IMR-90 (cell line): ENCODE data around the gene SCCPDH. TPM values are rescaled to one million over a fixed set of nuclear protein-coding genes. Genes with fewer than 3 reads are reported as not detected.

Experiments used
- ATAC-seq: fragments of 200-7000 bp; cut with Tn5 transposase; 2 replicates; pipeline ENCODE4 v1.9.1; 2020; ENCODE audit warnings: low read depth, mild to moderate bottlenecking, moderate library complexity
- BruUV-seq: library from RNA; stranded (reverse); fragments of 400-500 nt; replicated peaks from 2 replicates; lab custom pipeline; 2021; lab: Mats Ljungman, UMichigan
- CTCF ChIA-PET: fragments of 300-600 bp; formaldehyde crosslinking; extraction: SDS; loops from one replicate; lab custom pipeline; 2021; ENCODE audit warnings: antibody characterized with exemption; lab: Yijun Ruan, JAX
- POLR2A ChIA-PET: fragments of 300-600 bp; sonication (Branson Sonifier 250); formaldehyde crosslinking; loops from one replicate; lab custom pipeline; 2022; ENCODE audit warnings: antibody characterized with exemption; ENCODE audit not compliant: unreplicated experiment; lab: Charles Lee
- DNase-seq: peaks from one replicate; pipeline ENCODE4 v3.0.0; 2013
- H2AFZ ChIP-seq: replicated peaks from 2 replicates; pipeline ENCODE3; 2013; ENCODE audit warnings: low read length, mild to moderate bottlenecking; ENCODE audit not compliant: poor library complexity
- H2AK5ac ChIP-seq: 2 replicates; pipeline ENCODE4 v1.6.1; 2013; ENCODE audit warnings: low read depth, low read length, inconsistent platforms
- H2AK9ac ChIP-seq: replicated peaks from 2 replicates; pipeline ENCODE3; 2013; ENCODE audit warnings: mild to moderate bottlenecking, low read depth, low read length, moderate library complexity; ENCODE audit not compliant: poor library complexity
- H2BK120ac ChIP-seq: 2 replicates; pipeline ENCODE4 v1.6.1; 2013; ENCODE audit warnings: low read depth, low read length, inconsistent platforms
- H2BK15ac ChIP-seq: 3 replicates; pipeline ENCODE4 v1.6.1; 2013; ENCODE audit warnings: low read depth, low read length, inconsistent platforms
- H2BK20ac ChIP-seq: 2 replicates; pipeline ENCODE4 v1.6.1; 2013; ENCODE audit warnings: low read depth, mild to moderate bottlenecking, inconsistent platforms, low read length, moderate library complexity
- H2BK5ac ChIP-seq: 2 replicates; pipeline ENCODE4 v1.6.1; 2013; ENCODE audit warnings: mild to moderate bottlenecking, low read depth, low read length, inconsistent platforms; ENCODE audit not compliant: poor library complexity, severe bottlenecking
- H3K14ac ChIP-seq: replicated peaks from 2 replicates; pipeline ENCODE4 v1.6.1; 2013; ENCODE audit warnings: low read depth, low read length, inconsistent platforms
- H3K18ac ChIP-seq: 2 replicates; pipeline ENCODE4 v1.6.1; 2013; ENCODE audit warnings: low read depth, low read length, control low read depth
- H3K23ac ChIP-seq: 2 replicates; pipeline ENCODE4 v1.6.1; 2013; ENCODE audit warnings: low read depth, low read length, inconsistent platforms
- H3K27ac ChIP-seq: 2 replicates; pipeline ENCODE4 v1.5.1; 2013; ENCODE audit warnings: mild to moderate bottlenecking, control low read depth, low read length; ENCODE audit not compliant: insufficient read depth
- H3K27me3 ChIP-seq: 2 replicates; pipeline ENCODE4 v1.6.1; 2013; ENCODE audit warnings: low read length; ENCODE audit not compliant: control insufficient read depth, insufficient read depth
- H3K36me3 ChIP-seq: 2 replicates; pipeline ENCODE4 v1.6.1; 2013; ENCODE audit warnings: low read length, mixed read lengths; ENCODE audit not compliant: control insufficient read depth, insufficient read depth
- H3K4ac ChIP-seq: 2 replicates; pipeline ENCODE4 v1.6.1; 2013; ENCODE audit warnings: low read depth, low read length, inconsistent platforms
- H3K4me1 ChIP-seq: 2 replicates; pipeline ENCODE4 v1.6.1; 2013; ENCODE audit warnings: low read length, mixed read lengths; ENCODE audit not compliant: control insufficient read depth, insufficient read depth
- H3K4me2 ChIP-seq: 2 replicates; pipeline ENCODE4 v1.6.1; 2013; ENCODE audit warnings: low read depth, mild to moderate bottlenecking, control low read depth, low read length, moderate library complexity
- H3K4me3 ChIP-seq: 2 replicates; pipeline ENCODE4 v1.5.1; 2013; ENCODE audit warnings: low read depth, mild to moderate bottlenecking, control low read depth, low read length, moderate library complexity; ENCODE audit not compliant: insufficient read depth
- H3K56ac ChIP-seq: 2 replicates; pipeline ENCODE4 v1.6.1; 2013; ENCODE audit warnings: low read length, inconsistent platforms; ENCODE audit not compliant: insufficient read depth; ENCODE audit errors: extremely low read depth
- H3K79me1 ChIP-seq, 2 experiments: 2 replicates each; pipeline ENCODE4 v1.6.1; 2013; ENCODE audit warnings: low read length in 2 of 2, inconsistent platforms in 1 of 2, low read depth in 1 of 2
- H3K9ac ChIP-seq: 2 replicates; pipeline ENCODE4 v1.6.1; 2013; ENCODE audit warnings: low read depth, low read length, control low read depth
- H3K9me1 ChIP-seq: 2 replicates; pipeline ENCODE4 v1.6.1; 2013; ENCODE audit warnings: low read length, inconsistent platforms; ENCODE audit not compliant: insufficient read depth
- H3K9me3 ChIP-seq: 2 replicates; pipeline ENCODE4 v1.6.1; 2013; ENCODE audit warnings: low read length; ENCODE audit not compliant: control insufficient read depth, insufficient read depth
- H4K20me1 ChIP-seq: 2 replicates; pipeline ENCODE4 v1.6.1; 2013; ENCODE audit warnings: low read length, inconsistent platforms; ENCODE audit not compliant: insufficient read depth
- H4K5ac ChIP-seq: 2 replicates; pipeline ENCODE4 v1.6.1; 2013; ENCODE audit warnings: mild to moderate bottlenecking, low read depth, low read length, control low read depth
- H4K8ac ChIP-seq, 2 experiments: 2 replicates each; pipeline ENCODE4 v1.6.1; 2013; ENCODE audit warnings: low read depth in 2 of 2, low read length in 2 of 2, control low read depth in 1 of 2, inconsistent platforms in 1 of 2
- H4K91ac ChIP-seq: 2 replicates; pipeline ENCODE4 v1.6.1; 2013; ENCODE audit warnings: low read depth, low read length, inconsistent platforms; ENCODE audit not compliant: insufficient read depth
- CHD1 ChIP-seq: IDR thresholded peaks from 2 replicates; pipeline ENCODE4 v1.6.1; 2012; ENCODE audit warnings: low read depth, low read length, improper control_type of control experiment
- ELK1 ChIP-seq: fragments of 150-350 bp; IDR thresholded peaks from 2 replicates; pipeline ENCODE4 v1.6.1; 2016; ENCODE audit warnings: low read depth, mild to moderate bottlenecking, low read length, moderate library complexity, borderline replicate concordance
- MXI1 ChIP-seq: IDR thresholded peaks from 2 replicates; pipeline ENCODE4 v1.6.1; 2012; ENCODE audit warnings: low read depth, mild to moderate bottlenecking, low read length, moderate library complexity, borderline replicate concordance
- POLR2A ChIP-seq: IDR thresholded peaks from 2 replicates; pipeline ENCODE4 v1.6.1; 2012; ENCODE audit warnings: mild to moderate bottlenecking, low read depth, low read length
- SMC3 ChIP-seq: fragments of 150-350 bp; IDR thresholded peaks from 2 replicates; pipeline ENCODE4 v1.6.1; 2016; ENCODE audit warnings: low read depth, mild to moderate bottlenecking, antibody characterized with exemption, low read length, moderate library complexity
- USF2 ChIP-seq: fragments of 150-350 bp; IDR thresholded peaks from 2 replicates; pipeline ENCODE4 v1.6.1; 2017; ENCODE audit warnings: mild to moderate bottlenecking, antibody characterized with exemption, low read length, low read depth
- WGBS, 2 experiments: methylation state at CpG; one replicate each; pipeline versions ENCODE4 v1.1.5 to v1.1.7; 2013; ENCODE audit warnings: missing lambda C conversion rate in 2 of 2; ENCODE audit not compliant: insufficient read length in 1 of 2; ENCODE audit errors: extremely low coverage in 2 of 2; 5-methylcytosine and 5-hydroxymethylcytosine counted together
- dilution Hi-C: fragments of 300-500 bp; cut with HindIII; formaldehyde crosslinking; loops from one replicate; pipeline ENCODE4 v1.14.3; 2018; ENCODE audit warnings: low sequenced_read_pairs; ENCODE audit not compliant: unreplicated experiment
- in situ Hi-C: fragments of 300-500 bp; cut with MboI; formaldehyde crosslinking; loops from 3 replicates; pipeline ENCODE4 v1.14.3; 2019; ENCODE audit warnings: low sequenced_read_pairs, inconsistent platforms, mixed read lengths
- intact Hi-C: fragments of 100-400 bp; cut with micrococcal nuclease; formaldehyde crosslinking; loops from 2 replicates; pipeline ENCODE4 v1.10.0; 2022
- polyA plus RNA-seq, 3 experiments: library from polyadenylated mRNA; depleted of rRNA; stranded (reverse); fragments of >200 nt; gene quantifications; 2 replicates each; pipeline ENCODE4 v1.2.3, GENCODE V29; 2012; ENCODE audit warnings: low replicate concordance in 1 of 3
- total RNA-seq: library from RNA; depleted of rRNA; stranded (reverse); fragments of >200 nt; gene quantifications from 2 replicates; pipeline ENCODE4 v1.2.3, GENCODE V29; 2012

The SCCPDH gene
- total and polyA plus RNA-seq, 2 of the 4 experiments (the other 2 are of a cell fraction): 26.9 to 37.8 TPM

GRCh38 chr1:246775531-246776385, 51.5 kb downstream of the SCCPDH start:
- H2AK5ac ChIP-seq: no peak overlapping the region
- no peak overlapping the region for H3K9ac ChIP-seq
- no TSS peak for BruUV-seq
- H3K4ac ChIP-seq: no peak overlapping the region
- dilution Hi-C loops: no loop called here
- H3K79me1 ChIP-seq: no peaks in the 10 kb centered on the region
- H3K4me2 ChIP-seq: no peak overlapping the region
- H2BK20ac ChIP-seq: no peak overlapping the region
- no peak overlapping the region for H2BK120ac ChIP-seq
- H2BK15ac ChIP-seq: no peak overlapping the region
- H4K8ac ChIP-seq: no peak overlapping the region
- no peaks in the 10 kb centered on the region for H3K27me3 ChIP-seq
- H4K20me1 ChIP-seq: no peaks in the 10 kb centered on the region; the same call in 1 of the 2 replicates
- intact Hi-C loops: no loop called here
- no peak overlapping the region for H2AFZ ChIP-seq
- H4K5ac ChIP-seq: no peak overlapping the region
- 91% methylated on average over 7 of the region's 23 CpGs; no CpG with 5 or more reads in 1 of the 2 experiments for WGBS, 2 experiments
- H3K9me1 ChIP-seq: peaks cover 2% of the 10 kb centered on the region; the same call in 1 of the 2 replicates
- no peak overlapping the region for H3K27ac ChIP-seq
- no peak overlapping the region for H3K18ac ChIP-seq
- no peak overlapping the region for H2AK9ac ChIP-seq
- no peak for ATAC-seq
- peaks cover 26% of the 10 kb centered on the region for H3K36me3 ChIP-seq
- TF ChIP-seq MXI1: no peak
- no peak for TF ChIP-seq POLR2A
- TF ChIP-seq ELK1: no peak
- TF ChIP-seq SMC3: no peak
- no peak for TF ChIP-seq USF2
- TF ChIP-seq CHD1: no peak
- no peak for DNase-seq
- in situ Hi-C loops: no loop called here
- H3K4me1 ChIP-seq: no peaks in the 10 kb centered on the region
- H2BK5ac ChIP-seq: no peak overlapping the region
- CTCF ChIA-PET: no interaction called here
- H3K9me3 ChIP-seq: peaks cover 1% of the 10 kb centered on the region; the same call in 1 of the 2 replicates
- H4K91ac ChIP-seq: no peak overlapping the region
- no peak overlapping the region for H3K4me3 ChIP-seq
- no peak overlapping the region for H3K23ac ChIP-seq
- no peak overlapping the region for H3K14ac ChIP-seq
- POLR2A ChIA-PET: no interaction called here
- no peak overlapping the region for H3K56ac ChIP-seq
